Neutrophil (primary cell): ENCODE results near the gene CDH18.
"Not testable (repeated sequence)": the region's sequence is repeated elsewhere in the genome, so short reads cannot be mapped to it uniquely, and the experiment has no call there.

Source experiments
- H3K27ac ChIP-seq: fragments of 200-600 bp; sonication (generic); 2 replicates; pipeline ENCODE4 v1.5.1; 2016; ENCODE audit warnings: mild to moderate bottlenecking, moderate library complexity
- H3K27me3 ChIP-seq: fragments of 200-600 bp; sonication (generic); 2 replicates; pipeline ENCODE4 v1.6.0; 2016; ENCODE audit warnings: mild to moderate bottlenecking
- H3K36me3 ChIP-seq: fragments of 200-600 bp; sonication (generic); 2 replicates; pipeline ENCODE4 v1.5.1; 2017
- H3K4me1 ChIP-seq, 2 experiments: fragments of 200-600 bp in 1 of 2; sonication (generic) in 1 of 2; 1 replicate in 1 of 2; 2 replicates in 1 of 2; pipeline versions ENCODE4 v1.5.1 to v1.6.1; 2013 to 2016; ENCODE audit warnings: low read depth in 1 of 2, low read length in 1 of 2, mild to moderate bottlenecking in 1 of 2, moderate library complexity in 1 of 2; ENCODE audit not compliant: control insufficient read depth in 1 of 2, insufficient read depth in 1 of 2
- H3K4me3 ChIP-seq, 2 experiments: fragments of 200-600 bp in 1 of 2; sonication (generic) in 1 of 2; 1 replicate in 1 of 2; 2 replicates in 1 of 2; pipeline ENCODE4 v1.5.1; 2013 to 2016; ENCODE audit warnings: low read depth in 1 of 2, low read length in 1 of 2, mild to moderate bottlenecking in 1 of 2, moderate library complexity in 1 of 2
- H3K9me3 ChIP-seq: fragments of 200-600 bp; sonication (generic); 2 replicates; pipeline ENCODE4 v1.5.1; 2016
- CTCF ChIP-seq: fragments of 200-600 bp; sonication (generic); IDR thresholded peaks from 2 replicates; pipeline ENCODE4 v1.5.1; 2016; ENCODE audit warnings: antibody characterized with exemption

Gene CDH18

GRCh38 chr5:19853616-19854240, 134.3 kb downstream of the CDH18 start:
- H3K4me3 ChIP-seq = no peak overlapping the region
- no peaks in the 10 kb centered on the region for H3K27me3 ChIP-seq
- no peaks in the 10 kb centered on the region for H3K4me1 ChIP-seq
- H3K9me3 ChIP-seq = no peaks in the 10 kb centered on the region
- TF ChIP-seq CTCF = no peak
- H3K27ac ChIP-seq = no peak overlapping the region
- H3K36me3 ChIP-seq = no peaks in the 10 kb centered on the region

- H3K36me3 ChIP-seq = no peaks in the 10 kb centered on the region
- no peaks in the 10 kb centered on the region for H3K9me3 ChIP-seq
- H3K4me3 ChIP-seq = no peak overlapping the region
- TF ChIP-seq CTCF = no peak
- H3K4me1 ChIP-seq = no peaks in the 10 kb centered on the region
- no peak overlapping the region for H3K27ac ChIP-seq
- H3K27me3 ChIP-seq = no peaks in the 10 kb centered on the region
Observed at GRCh38 chr5:19837536-19838174, 150.3 kb downstream of the CDH18 start.

- Histone ChIP-seq H3K27me3 (no peaks in the 10 kb centered on the region), H3K4me1 (no peaks in the 10 kb centered on the region), H3K4me3 (no peak overlapping the region), H3K27ac (no peak overlapping the region), H3K36me3 (no peaks in the 10 kb centered on the region), H3K9me3 (no peaks in the 10 kb centered on the region)
- no peak for TF ChIP-seq CTCF
Observed at GRCh38 chr5:19835442-19835841, 152.6 kb downstream of the CDH18 start.

- H3K4me3 ChIP-seq, H3K27ac ChIP-seq, H3K9me3 ChIP-seq, H3K27me3 ChIP-seq, H3K4me1 ChIP-seq, H3K36me3 ChIP-seq: not testable (repeated sequence)
Observed at GRCh38 chr5:19812720-19813119, 175.3 kb downstream of the CDH18 start.

GRCh38 chr5:19806756-19807155, 181.2 kb downstream of the CDH18 start:
- H3K4me1 ChIP-seq = no peaks in the 10 kb centered on the region

More at GRCh38 chr5:19806756-19807155, 181.2 kb downstream of the CDH18 start:
- Histone ChIP-seq H3K9me3 (no peaks in the 10 kb centered on the region), H3K27ac (no peak overlapping the region), H3K36me3 (no peaks in the 10 kb centered on the region), H3K27me3 (no peaks in the 10 kb centered on the region), H3K4me3 (no peak overlapping the region)
- TF ChIP-seq CTCF = no peak
